ENCODE data around the gene GRIN2D. TPM values are rescaled to one million over a fixed set of nuclear protein-coding genes. Genes with fewer than 3 reads are reported as not detected.
"Not testable (repeated sequence)": the region's sequence is repeated elsewhere in the genome, so short reads cannot be mapped to it uniquely, and the experiment has no call there.

Gene GRIN2D
- total and polyA plus RNA-seq, 4 donors = 2.6 to 32.0 (median 18.6) TPM

GRCh38 chr19:48385461-48386087 is 7.9 kb upstream of the GRIN2D start:
- H3K27ac ChIP-seq (ENCODE audit: low read depth, low read length) = no peak overlapping the region

GRCh38 chr19:48386981-48387380 is 6.5 kb upstream of the GRIN2D start:
- peaks cover 85% of the 10 kb centered on the region for H3K36me3 ChIP-seq (ENCODE audit: control insufficient read depth, insufficient read depth, low read length)
- DNase-seq (ENCODE audit: low read depth in 4 of 6, low spot score in 6 of 6) = no peak
- H3K4me3 ChIP-seq (ENCODE audit: low read depth, low read length) = no peak overlapping the region
- H3K27me3 ChIP-seq (ENCODE audit: control insufficient read depth, insufficient read depth, low read length) = no peaks in the 10 kb centered on the region
- H3K27ac ChIP-seq (ENCODE audit: low read depth, low read length) = no peak overlapping the region
- no peaks in the 10 kb centered on the region for H3K9me3 ChIP-seq (ENCODE audit: control insufficient read depth, insufficient read depth, low read length)
- peaks cover 22% of the 10 kb centered on the region for H3K4me1 ChIP-seq (ENCODE audit: control insufficient read depth, insufficient read depth, low read length)
- WGBS (ENCODE audit: insufficient coverage) = 100% methylated on average over 1 of the region's 3 CpGs

More at GRCh38 chr19:48385461-48386087, 7.9 kb upstream of the GRIN2D start:
- H3K36me3 ChIP-seq (ENCODE audit: control insufficient read depth, insufficient read depth, low read length) = peaks cover 94% of the 10 kb centered on the region
- DNase-seq (ENCODE audit: low read depth in 4 of 6, low spot score in 6 of 6) = no peak
- H3K27me3 ChIP-seq (ENCODE audit: control insufficient read depth, insufficient read depth, low read length) = no peaks in the 10 kb centered on the region
- H3K9me3 ChIP-seq (ENCODE audit: control insufficient read depth, insufficient read depth, low read length) = no peaks in the 10 kb centered on the region
- no peak overlapping the region for H3K4me3 ChIP-seq (ENCODE audit: low read depth, low read length)
- 91% methylated on average over 5 of the region's 7 CpGs for WGBS (ENCODE audit: insufficient coverage)
- peaks cover 13% of the 10 kb centered on the region for H3K4me1 ChIP-seq (ENCODE audit: control insufficient read depth, insufficient read depth, low read length)

GRCh38 chr19:48390188-48391099 is 3.0 kb upstream of the GRIN2D start:
- peaks cover 50% of the 10 kb centered on the region for H3K36me3 ChIP-seq (ENCODE audit: control insufficient read depth, insufficient read depth, low read length)
- 2% methylated on average over 15 of the region's 24 CpGs for WGBS (ENCODE audit: insufficient coverage)
- H3K9me3 ChIP-seq (ENCODE audit: control insufficient read depth, insufficient read depth, low read length) = no peaks in the 10 kb centered on the region
- H3K27me3 ChIP-seq (ENCODE audit: control insufficient read depth, insufficient read depth, low read length) = peaks cover 17% of the 10 kb centered on the region
- peak in 2 of 6 donors; percentile 71 to 74 for DNase-seq (ENCODE audit: low read depth in 4 of 6, low spot score in 6 of 6)
- H3K27ac ChIP-seq (ENCODE audit: low read depth, low read length) = peak overlapping the region; percentile 85
- H3K4me1 ChIP-seq (ENCODE audit: control insufficient read depth, insufficient read depth, low read length) = peaks cover 54% of the 10 kb centered on the region
- H3K4me3 ChIP-seq (ENCODE audit: low read depth, low read length) = peak overlapping the region; percentile 99

GRCh38 chr19:48391100-48392005 is 2.1 kb upstream of the GRIN2D start, which contains the start of gene KDELR1:
KDELR1 (minus strand) TSS chr19:48391551; CDS start chr19:48391358, 193 bp downstream.
- peak in 5 of 6 donors; percentile 58 to 94 (median 77) for DNase-seq (ENCODE audit: low read depth in 4 of 6, low spot score in 6 of 6)
- H3K4me1 ChIP-seq (ENCODE audit: control insufficient read depth, insufficient read depth, low read length) = peaks cover 63% of the 10 kb centered on the region
- 4% methylated on average over 42 of the region's 42 CpGs for WGBS (ENCODE audit: insufficient coverage)
- peak within 1 kb of the TSS; percentile 99 for H3K4me3 ChIP-seq (ENCODE audit: low read depth, low read length)
- H3K9me3 ChIP-seq (ENCODE audit: control insufficient read depth, insufficient read depth, low read length) = no peaks in the 10 kb centered on the region
- peaks cover 41% of the 10 kb centered on the region for H3K36me3 ChIP-seq (ENCODE audit: control insufficient read depth, insufficient read depth, low read length)
- H3K27me3 ChIP-seq (ENCODE audit: control insufficient read depth, insufficient read depth, low read length) = peaks cover 25% of the 10 kb centered on the region
- H3K27ac ChIP-seq (ENCODE audit: low read depth, low read length) = peak within 1 kb of the TSS; percentile 85

- H3K4me3 ChIP-seq (ENCODE audit: low read depth, low read length); H3K27ac ChIP-seq (ENCODE audit: low read depth, low read length): not testable (repeated sequence)
- 20% methylated on average over 1 of the region's 1 CpG for WGBS (ENCODE audit: insufficient coverage)
These were observed 1.5 kb upstream of the GRIN2D start for GRCh38 chr19:48392006-48392344.

GRCh38 chr19:48392860-48393558 is 459 bp upstream of the GRIN2D start:
- DNase-seq (ENCODE audit: low read depth in 4 of 6, low spot score in 6 of 6) = no peak
- H3K4me1 ChIP-seq (ENCODE audit: control insufficient read depth, insufficient read depth, low read length) = peaks cover 80% of the 10 kb centered on the region
- WGBS (ENCODE audit: insufficient coverage) = 58% methylated on average over 14 of the region's 15 CpGs
- no peaks in the 10 kb centered on the region for H3K9me3 ChIP-seq (ENCODE audit: control insufficient read depth, insufficient read depth, low read length)
- H3K27ac ChIP-seq (ENCODE audit: low read depth, low read length) = peak overlapping the region; percentile 52
- peaks cover 27% of the 10 kb centered on the region for H3K36me3 ChIP-seq (ENCODE audit: control insufficient read depth, insufficient read depth, low read length)
- peak overlapping the region; percentile 60 for H3K4me3 ChIP-seq (ENCODE audit: low read depth, low read length)
- H3K27me3 ChIP-seq (ENCODE audit: control insufficient read depth, insufficient read depth, low read length) = peaks cover 39% of the 10 kb centered on the region

More at GRCh38 chr19:48392006-48392344, 1.5 kb upstream of the GRIN2D start:
- Histone ChIP-seq H3K36me3 (ENCODE audit: control insufficient read depth, insufficient read depth, low read length) (peaks cover 35% of the 10 kb centered on the region), H3K4me1 (ENCODE audit: control insufficient read depth, insufficient read depth, low read length) (peaks cover 69% of the 10 kb centered on the region), H3K27me3 (ENCODE audit: control insufficient read depth, insufficient read depth, low read length) (peaks cover 31% of the 10 kb centered on the region)
- H3K9me3 ChIP-seq (ENCODE audit: control insufficient read depth, insufficient read depth, low read length); DNase-seq (ENCODE audit: low read depth in 4 of 6, low spot score in 6 of 6): not testable (repeated sequence)

GRCh38 chr19:48394331-48395169 is 1.1 kb downstream of the GRIN2D start:
- Histone ChIP-seq H3K4me1 (ENCODE audit: control insufficient read depth, insufficient read depth, low read length) (peaks cover 79% of the 10 kb centered on the region), H3K27ac (ENCODE audit: low read depth, low read length) (no peak overlapping the region)
- no peak for DNase-seq (ENCODE audit: low read depth in 4 of 6, low spot score in 6 of 6)

GRCh38 chr19:48395170-48395455 is 1.6 kb downstream of the GRIN2D start:
- Histone ChIP-seq H3K4me1 (ENCODE audit: control insufficient read depth, insufficient read depth, low read length) (peaks cover 73% of the 10 kb centered on the region), H3K27ac (ENCODE audit: low read depth, low read length) (no peak overlapping the region), H3K9me3 (ENCODE audit: control insufficient read depth, insufficient read depth, low read length) (no peaks in the 10 kb centered on the region), H3K27me3 (ENCODE audit: control insufficient read depth, insufficient read depth, low read length) (peaks cover 41% of the 10 kb centered on the region), H3K4me3 (ENCODE audit: low read depth, low read length) (peak overlapping the region; percentile 60), H3K36me3 (ENCODE audit: control insufficient read depth, insufficient read depth, low read length) (peaks cover 10% of the 10 kb centered on the region)
- DNase-seq (ENCODE audit: low read depth in 4 of 6, low spot score in 6 of 6) = peak in 1 of 6 donors; percentile 18
- 67% methylated on average over 1 of the region's 6 CpGs for WGBS (ENCODE audit: insufficient coverage)

More at GRCh38 chr19:48394331-48395169, 1.1 kb downstream of the GRIN2D start:
- Histone ChIP-seq H3K9me3 (ENCODE audit: control insufficient read depth, insufficient read depth, low read length) (no peaks in the 10 kb centered on the region), H3K36me3 (ENCODE audit: control insufficient read depth, insufficient read depth, low read length) (peaks cover 16% of the 10 kb centered on the region), H3K4me3 (ENCODE audit: low read depth, low read length) (peak overlapping the region; percentile 60), H3K27me3 (ENCODE audit: control insufficient read depth, insufficient read depth, low read length) (peaks cover 41% of the 10 kb centered on the region)
- WGBS (ENCODE audit: insufficient coverage) = 3% methylated on average over 17 of the region's 38 CpGs

Measured in spinal cord (tissue), 10 donors.